Measurements from ENCODE around the gene PER1. TPM values are rescaled to one million over a fixed set of nuclear protein-coding genes. Genes with fewer than 3 reads are reported as not detected.
"Not testable (repeated sequence)": the region's sequence is repeated elsewhere in the genome, so short reads cannot be mapped to it uniquely, and the experiment has no call there.

The PER1 gene
- total RNA-seq, 2 donors from 2014 or later = 59.4 to 75.0 TPM

DNA sequence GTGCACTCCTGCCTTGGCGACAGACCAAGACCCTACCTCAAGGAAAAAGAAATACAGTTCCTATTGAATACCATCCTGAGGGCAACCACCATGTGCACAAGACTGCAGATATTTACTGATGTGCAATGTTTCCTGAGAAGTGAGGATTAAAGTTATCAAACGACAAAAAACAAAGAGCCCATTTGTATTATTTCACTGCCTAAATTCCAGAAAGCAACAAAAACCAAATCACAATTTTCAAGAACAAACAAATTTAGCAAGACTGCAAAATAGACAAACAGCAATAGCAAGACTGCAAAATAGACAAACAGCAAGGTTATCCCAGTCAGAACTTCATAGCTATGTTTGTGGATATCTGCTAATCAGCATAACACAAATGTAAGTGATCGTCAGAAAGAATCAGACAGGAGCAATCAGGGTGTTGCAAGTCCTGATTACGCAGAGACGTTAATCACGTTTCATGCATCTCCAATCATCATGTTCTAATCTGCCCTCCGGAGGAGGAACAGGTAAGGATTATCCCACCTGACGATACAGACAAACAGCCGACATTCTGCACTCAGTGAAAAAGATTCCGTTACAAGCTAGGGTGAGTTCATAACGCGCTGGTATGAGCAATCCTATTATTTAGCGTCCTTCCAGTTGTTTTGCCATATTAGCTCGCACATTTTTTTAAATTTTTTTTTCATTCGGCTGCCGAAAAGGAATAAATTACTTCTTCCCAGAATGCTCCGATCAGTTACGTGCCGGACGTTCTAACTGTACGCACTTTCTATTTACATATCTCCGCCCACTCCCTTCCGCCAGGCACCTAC lies 21.1 kb upstream of the PER1 start:
- peak overlapping the region; percentile 80 to 88 for H3K27ac ChIP-seq
- TF ChIP-seq, protein P1, sequence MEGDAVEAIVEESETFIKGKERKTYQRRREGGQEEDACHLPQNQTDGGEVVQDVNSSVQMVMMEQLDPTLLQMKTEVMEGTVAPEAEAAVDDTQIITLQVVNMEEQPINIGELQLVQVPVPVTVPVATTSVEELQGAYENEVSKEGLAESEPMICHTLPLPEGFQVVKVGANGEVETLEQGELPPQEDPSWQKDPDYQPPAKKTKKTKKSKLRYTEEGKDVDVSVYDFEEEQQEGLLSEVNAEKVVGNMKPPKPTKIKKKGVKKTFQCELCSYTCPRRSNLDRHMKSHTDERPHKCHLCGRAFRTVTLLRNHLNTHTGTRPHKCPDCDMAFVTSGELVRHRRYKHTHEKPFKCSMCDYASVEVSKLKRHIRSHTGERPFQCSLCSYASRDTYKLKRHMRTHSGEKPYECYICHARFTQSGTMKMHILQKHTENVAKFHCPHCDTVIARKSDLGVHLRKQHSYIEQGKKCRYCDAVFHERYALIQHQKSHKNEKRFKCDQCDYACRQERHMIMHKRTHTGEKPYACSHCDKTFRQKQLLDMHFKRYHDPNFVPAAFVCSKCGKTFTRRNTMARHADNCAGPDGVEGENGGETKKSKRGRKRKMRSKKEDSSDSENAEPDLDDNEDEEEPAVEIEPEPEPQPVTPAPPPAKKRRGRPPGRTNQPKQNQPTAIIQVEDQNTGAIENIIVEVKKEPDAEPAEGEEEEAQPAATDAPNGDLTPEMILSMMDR (IDR thresholded peaks at IDR 0.05) = no peak
- H3K27me3 ChIP-seq = no peaks in the 10 kb centered on the region
- no peak for DNase-seq (ENCODE audit: low spot score)
- H3K4me3 ChIP-seq = peak overlapping the region; percentile 16 to 45
- peaks cover 0 to 34% of the 10 kb centered on the region in 2 donors for H3K4me1 ChIP-seq
- no peaks in the 10 kb centered on the region for H3K36me3 ChIP-seq
- H3K9me3 ChIP-seq = no peaks in the 10 kb centered on the region

DNA sequence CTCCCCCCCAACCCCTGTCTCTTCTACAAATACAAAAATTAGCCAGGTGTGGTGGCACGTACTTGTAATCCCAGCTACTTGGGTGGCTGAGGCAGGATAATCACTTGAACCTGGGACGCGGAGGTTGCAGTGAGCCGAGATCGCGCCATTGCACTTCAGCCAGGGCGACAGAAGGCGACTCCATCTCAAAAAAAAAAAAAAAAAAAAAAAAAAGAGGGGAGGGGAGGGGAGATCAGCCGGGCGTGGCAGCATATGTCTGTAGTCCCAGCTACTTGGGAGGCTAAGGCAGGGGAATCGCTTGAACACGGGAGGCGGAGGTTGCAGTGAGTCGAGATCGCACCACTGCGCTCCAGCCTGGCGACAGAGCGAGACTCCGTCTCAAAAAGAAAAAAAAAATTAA lies 18.0 kb upstream of the PER1 start:
- H3K4me1 ChIP-seq = peaks cover 0 to 16% of the 10 kb centered on the region in 2 donors
- DNase-seq (ENCODE audit: low spot score); H3K27me3 ChIP-seq; H3K27ac ChIP-seq; H3K9me3 ChIP-seq; H3K36me3 ChIP-seq; H3K4me3 ChIP-seq: not testable (repeated sequence)

DNA sequence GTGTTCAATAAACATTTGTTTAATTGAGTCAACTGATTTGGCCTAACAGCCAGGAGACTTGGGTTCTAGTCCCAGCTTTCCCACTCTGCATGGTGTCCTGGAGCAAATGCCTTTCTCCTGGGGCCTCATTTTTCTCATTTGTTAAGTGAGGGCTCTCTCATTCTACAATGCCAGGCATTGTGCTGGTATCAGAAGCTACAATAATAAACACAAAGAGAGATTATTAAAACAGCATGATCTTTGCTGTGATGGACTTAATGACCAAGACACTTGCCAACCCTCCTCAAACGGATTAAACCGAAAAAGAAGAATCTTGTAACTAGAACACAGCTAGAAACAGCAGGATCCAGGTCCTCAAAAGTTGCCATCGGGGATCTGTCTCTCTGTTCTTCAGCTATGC lies 15.3 kb upstream of the PER1 start:
- no peak for DNase-seq (ENCODE audit: low spot score)
- TF ChIP-seq, protein P1 (IDR thresholded peaks at IDR 0.05) = no peak
- H3K27ac ChIP-seq = no peak overlapping the region
- H3K9me3 ChIP-seq = no peaks in the 10 kb centered on the region
- H3K36me3 ChIP-seq = no peaks in the 10 kb centered on the region
- no peaks in the 10 kb centered on the region for H3K27me3 ChIP-seq
- no peak overlapping the region for H3K4me3 ChIP-seq
- peaks cover 0 to 21% of the 10 kb centered on the region in 2 donors for H3K4me1 ChIP-seq

DNA sequence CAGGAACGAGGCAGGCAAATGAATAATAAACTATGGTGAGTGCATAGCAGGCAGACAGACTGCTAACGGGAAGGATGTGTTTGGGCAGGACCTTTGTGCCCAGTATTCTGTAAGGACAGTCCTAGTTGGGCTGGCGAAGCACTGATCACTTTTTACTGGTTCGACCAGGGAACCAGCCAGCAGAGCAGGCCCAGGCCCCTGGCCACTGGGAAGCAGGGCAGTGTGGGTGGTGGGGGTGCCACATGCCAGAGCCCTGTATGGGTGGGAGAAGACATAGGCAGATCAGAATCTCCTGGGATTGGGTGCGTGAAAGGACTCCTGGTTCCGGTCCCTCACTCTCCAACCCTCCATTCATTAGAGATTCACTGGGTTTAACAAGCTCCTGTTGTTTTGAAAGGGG lies 14.5 kb upstream of the PER1 start:
- Histone ChIP-seq H3K4me3 (no peak overlapping the region), H3K27ac (no peak overlapping the region), H3K27me3 (no peaks in the 10 kb centered on the region), H3K9me3 (no peaks in the 10 kb centered on the region), H3K36me3 (no peaks in the 10 kb centered on the region), H3K4me1 (peaks cover 0 to 24% of the 10 kb centered on the region in 2 donors)
- TF ChIP-seq, protein P1 (IDR thresholded peaks at IDR 0.05) = no peak
- no peak for DNase-seq (ENCODE audit: low spot score)

DNA sequence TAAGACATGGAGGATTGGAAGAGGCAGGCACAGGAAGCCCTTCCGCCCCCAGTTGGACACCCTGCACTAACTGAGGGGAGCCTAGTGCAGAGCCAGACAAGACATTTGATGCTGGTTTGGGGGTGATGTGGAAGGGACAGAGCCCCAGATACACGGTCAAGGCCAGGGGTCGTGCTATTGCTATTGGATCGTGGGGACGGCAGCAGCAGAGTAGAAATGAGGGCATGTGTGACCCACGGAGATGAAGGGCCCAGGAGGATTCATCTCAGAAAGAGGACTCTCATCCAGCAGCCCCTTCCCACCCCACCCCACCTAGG lies 12.6 kb upstream of the PER1 start:
- Histone ChIP-seq H3K9me3 (no peaks in the 10 kb centered on the region), H3K4me1 (peaks cover 0 to 38% of the 10 kb centered on the region in 2 donors), H3K36me3 (peaks cover 16% of the 10 kb centered on the region), H3K27ac (peak overlapping the region; percentile 99), H3K4me3 (peak overlapping the region in 1 of 2 donors; percentile 97), H3K27me3 (no peaks in the 10 kb centered on the region)
- DNase-seq (ENCODE audit: low spot score) = no peak
- TF ChIP-seq, protein P1 (IDR thresholded peaks at IDR 0.05) = no peak

DNA sequence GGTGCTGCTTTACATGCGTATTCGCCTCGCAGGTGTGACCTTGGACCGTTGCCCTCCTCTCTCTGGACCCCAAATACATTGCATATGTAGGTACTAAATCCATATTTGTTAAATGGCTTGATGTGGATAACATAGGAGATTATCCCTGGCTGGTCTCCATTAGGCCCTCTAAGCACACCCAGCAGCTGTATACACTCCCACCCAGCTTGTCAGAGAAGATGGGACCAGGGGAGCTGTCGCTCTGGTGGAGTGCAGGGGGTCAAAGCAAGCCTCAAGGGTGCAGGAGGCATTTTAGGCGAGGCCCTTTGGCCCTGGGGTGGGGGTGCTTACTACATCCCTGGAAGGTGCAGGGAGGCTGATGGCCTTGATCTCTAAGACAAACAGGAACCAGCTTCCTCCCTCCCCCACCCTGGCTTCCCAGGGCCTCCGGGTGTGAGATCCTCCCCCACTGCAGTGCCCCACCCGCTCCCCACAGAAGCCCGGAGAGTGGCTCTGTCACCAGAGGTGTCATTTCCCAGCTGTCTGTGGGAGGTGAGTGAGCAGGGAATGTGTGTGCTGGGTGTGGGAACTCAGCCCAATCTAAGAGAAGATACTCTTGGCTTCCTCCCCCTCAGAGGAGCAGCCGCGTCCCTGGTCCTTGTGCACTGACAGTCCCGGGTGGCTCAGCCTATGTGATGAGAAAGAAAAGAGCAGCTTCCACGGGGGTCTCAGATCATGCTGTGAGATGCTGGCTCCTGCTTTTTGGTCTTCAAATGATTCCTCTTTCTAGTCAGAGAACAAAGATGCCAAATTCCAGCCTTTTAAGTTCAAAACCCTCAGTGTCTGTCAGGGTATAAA lies 12.0 kb upstream of the PER1 start:
- H3K27ac ChIP-seq = peak overlapping the region; percentile 99
- peaks cover 22% of the 10 kb centered on the region for H3K36me3 ChIP-seq
- no peaks in the 10 kb centered on the region for H3K27me3 ChIP-seq
- peaks cover 0 to 44% of the 10 kb centered on the region in 2 donors for H3K4me1 ChIP-seq
- H3K9me3 ChIP-seq = no peaks in the 10 kb centered on the region
- DNase-seq (ENCODE audit: low spot score) = peak; percentile 91
- TF ChIP-seq, protein P1 (IDR thresholded peaks at IDR 0.05) = no peak
- H3K4me3 ChIP-seq = peak overlapping the region in 1 of 2 donors; percentile 97
